IMR-90 (cell line): ENCODE measurements around the gene SEMA5A. TPM values are rescaled to one million over a fixed set of nuclear protein-coding genes. Genes with fewer than 3 reads are reported as not detected.

Source experiments
- ATAC-seq: fragments of 200-7000 bp; cut with Tn5 transposase; 2 replicates; pipeline ENCODE4 v1.9.1; 2020; ENCODE audit warnings: low read depth, mild to moderate bottlenecking, moderate library complexity
- BruUV-seq: library from RNA; stranded (reverse); fragments of 400-500 nt; replicated peaks from 2 replicates; lab custom pipeline; 2021; lab: Mats Ljungman, UMichigan
- CTCF ChIA-PET: fragments of 300-600 bp; formaldehyde crosslinking; extraction: SDS; loops from one replicate; lab custom pipeline; 2021; ENCODE audit warnings: antibody characterized with exemption; lab: Yijun Ruan, JAX
- POLR2A ChIA-PET: fragments of 300-600 bp; sonication (Branson Sonifier 250); formaldehyde crosslinking; loops from one replicate; lab custom pipeline; 2022; ENCODE audit warnings: antibody characterized with exemption; ENCODE audit not compliant: unreplicated experiment; lab: Charles Lee
- DNase-seq: peaks from one replicate; pipeline ENCODE4 v3.0.0; 2013
- H2AFZ ChIP-seq: replicated peaks from 2 replicates; pipeline ENCODE3; 2013; ENCODE audit warnings: low read length, mild to moderate bottlenecking; ENCODE audit not compliant: poor library complexity
- H2AK5ac ChIP-seq: 2 replicates; pipeline ENCODE4 v1.6.1; 2013; ENCODE audit warnings: low read depth, low read length, inconsistent platforms
- H2AK9ac ChIP-seq: replicated peaks from 2 replicates; pipeline ENCODE3; 2013; ENCODE audit warnings: mild to moderate bottlenecking, low read depth, low read length, moderate library complexity; ENCODE audit not compliant: poor library complexity
- H2BK120ac ChIP-seq: 2 replicates; pipeline ENCODE4 v1.6.1; 2013; ENCODE audit warnings: low read depth, low read length, inconsistent platforms
- H2BK15ac ChIP-seq: 3 replicates; pipeline ENCODE4 v1.6.1; 2013; ENCODE audit warnings: low read depth, low read length, inconsistent platforms
- H2BK20ac ChIP-seq: 2 replicates; pipeline ENCODE4 v1.6.1; 2013; ENCODE audit warnings: low read depth, mild to moderate bottlenecking, inconsistent platforms, low read length, moderate library complexity
- H2BK5ac ChIP-seq: 2 replicates; pipeline ENCODE4 v1.6.1; 2013; ENCODE audit warnings: mild to moderate bottlenecking, low read depth, low read length, inconsistent platforms; ENCODE audit not compliant: poor library complexity, severe bottlenecking
- H3K14ac ChIP-seq: replicated peaks from 2 replicates; pipeline ENCODE4 v1.6.1; 2013; ENCODE audit warnings: low read depth, low read length, inconsistent platforms
- H3K18ac ChIP-seq: 2 replicates; pipeline ENCODE4 v1.6.1; 2013; ENCODE audit warnings: low read depth, low read length, control low read depth
- H3K23ac ChIP-seq: 2 replicates; pipeline ENCODE4 v1.6.1; 2013; ENCODE audit warnings: low read depth, low read length, inconsistent platforms
- H3K27ac ChIP-seq: 2 replicates; pipeline ENCODE4 v1.5.1; 2013; ENCODE audit warnings: mild to moderate bottlenecking, control low read depth, low read length; ENCODE audit not compliant: insufficient read depth
- H3K27me3 ChIP-seq: 2 replicates; pipeline ENCODE4 v1.6.1; 2013; ENCODE audit warnings: low read length; ENCODE audit not compliant: control insufficient read depth, insufficient read depth
- H3K36me3 ChIP-seq: 2 replicates; pipeline ENCODE4 v1.6.1; 2013; ENCODE audit warnings: low read length, mixed read lengths; ENCODE audit not compliant: control insufficient read depth, insufficient read depth
- H3K4ac ChIP-seq: 2 replicates; pipeline ENCODE4 v1.6.1; 2013; ENCODE audit warnings: low read depth, low read length, inconsistent platforms
- H3K4me1 ChIP-seq: 2 replicates; pipeline ENCODE4 v1.6.1; 2013; ENCODE audit warnings: low read length, mixed read lengths; ENCODE audit not compliant: control insufficient read depth, insufficient read depth
- H3K4me2 ChIP-seq: 2 replicates; pipeline ENCODE4 v1.6.1; 2013; ENCODE audit warnings: low read depth, mild to moderate bottlenecking, control low read depth, low read length, moderate library complexity
- H3K4me3 ChIP-seq: 2 replicates; pipeline ENCODE4 v1.5.1; 2013; ENCODE audit warnings: low read depth, mild to moderate bottlenecking, control low read depth, low read length, moderate library complexity; ENCODE audit not compliant: insufficient read depth
- H3K56ac ChIP-seq: 2 replicates; pipeline ENCODE4 v1.6.1; 2013; ENCODE audit warnings: low read length, inconsistent platforms; ENCODE audit not compliant: insufficient read depth; ENCODE audit errors: extremely low read depth
- H3K79me1 ChIP-seq, 2 experiments: 2 replicates each; pipeline ENCODE4 v1.6.1; 2013; ENCODE audit warnings: low read length in 2 of 2, inconsistent platforms in 1 of 2, low read depth in 1 of 2
- H3K9ac ChIP-seq: 2 replicates; pipeline ENCODE4 v1.6.1; 2013; ENCODE audit warnings: low read depth, low read length, control low read depth
- H3K9me1 ChIP-seq: 2 replicates; pipeline ENCODE4 v1.6.1; 2013; ENCODE audit warnings: low read length, inconsistent platforms; ENCODE audit not compliant: insufficient read depth
- H3K9me3 ChIP-seq: 2 replicates; pipeline ENCODE4 v1.6.1; 2013; ENCODE audit warnings: low read length; ENCODE audit not compliant: control insufficient read depth, insufficient read depth
- H4K20me1 ChIP-seq: 2 replicates; pipeline ENCODE4 v1.6.1; 2013; ENCODE audit warnings: low read length, inconsistent platforms; ENCODE audit not compliant: insufficient read depth
- H4K5ac ChIP-seq: 2 replicates; pipeline ENCODE4 v1.6.1; 2013; ENCODE audit warnings: mild to moderate bottlenecking, low read depth, low read length, control low read depth
- H4K8ac ChIP-seq, 2 experiments: 2 replicates each; pipeline ENCODE4 v1.6.1; 2013; ENCODE audit warnings: low read depth in 2 of 2, low read length in 2 of 2, control low read depth in 1 of 2, inconsistent platforms in 1 of 2
- H4K91ac ChIP-seq: 2 replicates; pipeline ENCODE4 v1.6.1; 2013; ENCODE audit warnings: low read depth, low read length, inconsistent platforms; ENCODE audit not compliant: insufficient read depth
- CEBPB ChIP-seq: IDR thresholded peaks from 2 replicates; pipeline ENCODE4 v1.6.1; 2012; ENCODE audit warnings: low read depth, low read length, improper control_type of control experiment
- CHD1 ChIP-seq: IDR thresholded peaks from 2 replicates; pipeline ENCODE4 v1.6.1; 2012; ENCODE audit warnings: low read depth, low read length, improper control_type of control experiment
- ELK1 ChIP-seq: fragments of 150-350 bp; IDR thresholded peaks from 2 replicates; pipeline ENCODE4 v1.6.1; 2016; ENCODE audit warnings: low read depth, mild to moderate bottlenecking, low read length, moderate library complexity, borderline replicate concordance
- FOS ChIP-seq: fragments of 150-350 bp; IDR thresholded peaks from 2 replicates; pipeline ENCODE4 v1.6.1; 2016; ENCODE audit warnings: low read depth, low read length
- MXI1 ChIP-seq: IDR thresholded peaks from 2 replicates; pipeline ENCODE4 v1.6.1; 2012; ENCODE audit warnings: low read depth, mild to moderate bottlenecking, low read length, moderate library complexity, borderline replicate concordance
- NFE2L2 ChIP-seq: fragments of 150-350 bp; IDR thresholded peaks from 2 replicates; pipeline ENCODE4 v1.6.1; 2016; ENCODE audit warnings: low read depth, mild to moderate bottlenecking, low read length
- WGBS, 2 experiments: methylation state at CpG; one replicate each; pipeline versions ENCODE4 v1.1.5 to v1.1.7; 2013; ENCODE audit warnings: missing lambda C conversion rate in 2 of 2; ENCODE audit not compliant: insufficient read length in 1 of 2; ENCODE audit errors: extremely low coverage in 2 of 2; 5-methylcytosine and 5-hydroxymethylcytosine counted together
- dilution Hi-C: fragments of 300-500 bp; cut with HindIII; formaldehyde crosslinking; loops from one replicate; pipeline ENCODE4 v1.14.3; 2018; ENCODE audit warnings: low sequenced_read_pairs; ENCODE audit not compliant: unreplicated experiment
- in situ Hi-C: fragments of 300-500 bp; cut with MboI; formaldehyde crosslinking; loops from 3 replicates; pipeline ENCODE4 v1.14.3; 2019; ENCODE audit warnings: low sequenced_read_pairs, inconsistent platforms, mixed read lengths
- intact Hi-C: fragments of 100-400 bp; cut with micrococcal nuclease; formaldehyde crosslinking; loops from 2 replicates; pipeline ENCODE4 v1.10.0; 2022
- polyA plus RNA-seq, 3 experiments: library from polyadenylated mRNA; depleted of rRNA; stranded (reverse); fragments of >200 nt; gene quantifications; 2 replicates each; pipeline ENCODE4 v1.2.3, GENCODE V29; 2012; ENCODE audit warnings: low replicate concordance in 1 of 3
- total RNA-seq: library from RNA; depleted of rRNA; stranded (reverse); fragments of >200 nt; gene quantifications from 2 replicates; pipeline ENCODE4 v1.2.3, GENCODE V29; 2012

SEMA5A gene
- total and polyA plus RNA-seq, 2 of the 4 experiments (the other 2 are of a cell fraction) = 8.2 to 9.9 TPM

GRCh38 chr5:9046756-9047481, 499.0 kb downstream of the SEMA5A start (continued):
- TF ChIP-seq CEBPB (peak; percentile 76), CHD1 (peak; percentile 45; the same call in 1 of the 2 replicates), MXI1 (no peak)

DNA sequence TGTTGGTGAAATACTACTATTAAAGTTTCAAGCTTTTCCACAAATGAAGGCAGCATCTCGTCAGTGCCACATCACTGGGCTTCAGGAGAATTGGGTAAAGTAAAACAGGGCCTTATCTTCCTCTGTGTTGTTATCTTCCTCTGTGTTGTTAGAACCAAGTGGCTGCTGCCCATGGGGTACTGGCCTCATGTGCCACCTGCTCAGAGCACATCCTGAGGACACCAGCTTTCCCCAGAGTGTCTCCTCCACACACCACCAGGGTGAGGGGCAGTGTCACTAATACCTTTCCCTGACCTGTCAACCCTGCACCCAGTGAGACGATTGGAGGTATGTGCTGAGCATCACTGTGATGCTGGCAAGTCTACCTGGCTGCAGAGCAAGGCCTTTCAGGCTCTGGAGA, 499.9 kb downstream of the SEMA5A start:
- Histone ChIP-seq H3K36me3 (peaks cover 21% of the 10 kb centered on the region), H3K27ac (peak overlapping the region; percentile 92), H3K23ac (peak overlapping the region; percentile 90), H3K4me1 (peaks cover 14% of the 10 kb centered on the region), H3K27me3 (no peaks in the 10 kb centered on the region), H3K4me3 (no peak overlapping the region), H3K56ac (peak overlapping the region; percentile 89), H4K91ac (peak overlapping the region; percentile 99), H2BK20ac (peak overlapping the region; percentile 97), H4K5ac (peak overlapping the region; percentile 90), H3K4ac (peak overlapping the region; percentile 100), H2BK15ac (peak overlapping the region; percentile 91), H2AK9ac (peak overlapping the region; percentile 90), H2BK5ac (peak overlapping the region; percentile 98), H2BK120ac (peak overlapping the region; percentile 99), H3K9ac (no peak overlapping the region), H4K8ac (peak overlapping the region; percentile 74 to 97), H2AK5ac (peak overlapping the region; percentile 98), H3K9me1 (peaks cover 32% of the 10 kb centered on the region), H4K20me1 (no peaks in the 10 kb centered on the region), H3K4me2 (no peak overlapping the region), H3K79me1 (peaks cover 0 to 20% of the 10 kb centered on the region in 2 experiments; a peak in 2 of 4 replicates), H3K14ac (peak overlapping the region; percentile 96), H3K18ac (peak overlapping the region; percentile 94), H3K9me3 (no peaks in the 10 kb centered on the region), H2AFZ (peak overlapping the region; percentile 24)
- intact Hi-C loops = no loop called here
- DNase-seq (no peak), ATAC-seq (no peak; the same call in 1 of the 2 replicates)
- CTCF ChIA-PET = no interaction called here
- dilution Hi-C loops = no loop called here
- POLR2A ChIA-PET = no interaction called here
- BruUV-seq = no TSS peak
- no peak for TF ChIP-seq NFE2L2
- no peak for TF ChIP-seq FOS
- no peak for TF ChIP-seq ELK1
- TF ChIP-seq MXI1 = no peak
- no CpG with 5 or more reads among the region's 2 CpGs for WGBS, 2 experiments
- in situ Hi-C loops = no loop called here
